IMR-90 (cell line): ENCODE results near the gene HNRNPM. TPM values are rescaled to one million over a fixed set of nuclear protein-coding genes. Genes with fewer than 3 reads are reported as not detected.
"Not testable (repeated sequence)": the region's sequence is repeated elsewhere in the genome, so short reads cannot be mapped to it uniquely, and the experiment has no call there.

Experiments used
- ATAC-seq: fragments of 200-7000 bp; cut with Tn5 transposase; 2 replicates; pipeline ENCODE4 v1.9.1; 2020; ENCODE audit warnings: low read depth, mild to moderate bottlenecking, moderate library complexity
- BruUV-seq: library from RNA; stranded (reverse); fragments of 400-500 nt; replicated peaks from 2 replicates; lab custom pipeline; 2021; lab: Mats Ljungman, UMichigan
- CTCF ChIA-PET: fragments of 300-600 bp; formaldehyde crosslinking; extraction: SDS; loops from one replicate; lab custom pipeline; 2021; ENCODE audit warnings: antibody characterized with exemption; lab: Yijun Ruan, JAX
- POLR2A ChIA-PET: fragments of 300-600 bp; sonication (Branson Sonifier 250); formaldehyde crosslinking; loops from one replicate; lab custom pipeline; 2022; ENCODE audit warnings: antibody characterized with exemption; ENCODE audit not compliant: unreplicated experiment; lab: Charles Lee
- DNase-seq: peaks from one replicate; pipeline ENCODE4 v3.0.0; 2013
- H2AFZ ChIP-seq: replicated peaks from 2 replicates; pipeline ENCODE3; 2013; ENCODE audit warnings: low read length, mild to moderate bottlenecking; ENCODE audit not compliant: poor library complexity
- H2AK5ac ChIP-seq: 2 replicates; pipeline ENCODE4 v1.6.1; 2013; ENCODE audit warnings: low read depth, low read length, inconsistent platforms
- H2AK9ac ChIP-seq: replicated peaks from 2 replicates; pipeline ENCODE3; 2013; ENCODE audit warnings: mild to moderate bottlenecking, low read depth, low read length, moderate library complexity; ENCODE audit not compliant: poor library complexity
- H2BK120ac ChIP-seq: 2 replicates; pipeline ENCODE4 v1.6.1; 2013; ENCODE audit warnings: low read depth, low read length, inconsistent platforms
- H2BK15ac ChIP-seq: 3 replicates; pipeline ENCODE4 v1.6.1; 2013; ENCODE audit warnings: low read depth, low read length, inconsistent platforms
- H2BK20ac ChIP-seq: 2 replicates; pipeline ENCODE4 v1.6.1; 2013; ENCODE audit warnings: low read depth, mild to moderate bottlenecking, inconsistent platforms, low read length, moderate library complexity
- H2BK5ac ChIP-seq: 2 replicates; pipeline ENCODE4 v1.6.1; 2013; ENCODE audit warnings: mild to moderate bottlenecking, low read depth, low read length, inconsistent platforms; ENCODE audit not compliant: poor library complexity, severe bottlenecking
- H3K14ac ChIP-seq: replicated peaks from 2 replicates; pipeline ENCODE4 v1.6.1; 2013; ENCODE audit warnings: low read depth, low read length, inconsistent platforms
- H3K18ac ChIP-seq: 2 replicates; pipeline ENCODE4 v1.6.1; 2013; ENCODE audit warnings: low read depth, low read length, control low read depth
- H3K23ac ChIP-seq: 2 replicates; pipeline ENCODE4 v1.6.1; 2013; ENCODE audit warnings: low read depth, low read length, inconsistent platforms
- H3K27ac ChIP-seq: 2 replicates; pipeline ENCODE4 v1.5.1; 2013; ENCODE audit warnings: mild to moderate bottlenecking, control low read depth, low read length; ENCODE audit not compliant: insufficient read depth
- H3K27me3 ChIP-seq: 2 replicates; pipeline ENCODE4 v1.6.1; 2013; ENCODE audit warnings: low read length; ENCODE audit not compliant: control insufficient read depth, insufficient read depth
- H3K36me3 ChIP-seq: 2 replicates; pipeline ENCODE4 v1.6.1; 2013; ENCODE audit warnings: low read length, mixed read lengths; ENCODE audit not compliant: control insufficient read depth, insufficient read depth
- H3K4ac ChIP-seq: 2 replicates; pipeline ENCODE4 v1.6.1; 2013; ENCODE audit warnings: low read depth, low read length, inconsistent platforms
- H3K4me1 ChIP-seq: 2 replicates; pipeline ENCODE4 v1.6.1; 2013; ENCODE audit warnings: low read length, mixed read lengths; ENCODE audit not compliant: control insufficient read depth, insufficient read depth
- H3K4me2 ChIP-seq: 2 replicates; pipeline ENCODE4 v1.6.1; 2013; ENCODE audit warnings: low read depth, mild to moderate bottlenecking, control low read depth, low read length, moderate library complexity
- H3K4me3 ChIP-seq: 2 replicates; pipeline ENCODE4 v1.5.1; 2013; ENCODE audit warnings: low read depth, mild to moderate bottlenecking, control low read depth, low read length, moderate library complexity; ENCODE audit not compliant: insufficient read depth
- H3K56ac ChIP-seq: 2 replicates; pipeline ENCODE4 v1.6.1; 2013; ENCODE audit warnings: low read length, inconsistent platforms; ENCODE audit not compliant: insufficient read depth; ENCODE audit errors: extremely low read depth
- H3K79me1 ChIP-seq, 2 experiments: 2 replicates each; pipeline ENCODE4 v1.6.1; 2013; ENCODE audit warnings: low read length in 2 of 2, inconsistent platforms in 1 of 2, low read depth in 1 of 2
- H3K9ac ChIP-seq: 2 replicates; pipeline ENCODE4 v1.6.1; 2013; ENCODE audit warnings: low read depth, low read length, control low read depth
- H3K9me1 ChIP-seq: 2 replicates; pipeline ENCODE4 v1.6.1; 2013; ENCODE audit warnings: low read length, inconsistent platforms; ENCODE audit not compliant: insufficient read depth
- H3K9me3 ChIP-seq: 2 replicates; pipeline ENCODE4 v1.6.1; 2013; ENCODE audit warnings: low read length; ENCODE audit not compliant: control insufficient read depth, insufficient read depth
- H4K20me1 ChIP-seq: 2 replicates; pipeline ENCODE4 v1.6.1; 2013; ENCODE audit warnings: low read length, inconsistent platforms; ENCODE audit not compliant: insufficient read depth
- H4K5ac ChIP-seq: 2 replicates; pipeline ENCODE4 v1.6.1; 2013; ENCODE audit warnings: mild to moderate bottlenecking, low read depth, low read length, control low read depth
- H4K8ac ChIP-seq, 2 experiments: 2 replicates each; pipeline ENCODE4 v1.6.1; 2013; ENCODE audit warnings: low read depth in 2 of 2, low read length in 2 of 2, control low read depth in 1 of 2, inconsistent platforms in 1 of 2
- H4K91ac ChIP-seq: 2 replicates; pipeline ENCODE4 v1.6.1; 2013; ENCODE audit warnings: low read depth, low read length, inconsistent platforms; ENCODE audit not compliant: insufficient read depth
- WGBS, 2 experiments: methylation state at CpG; one replicate each; pipeline versions ENCODE4 v1.1.5 to v1.1.7; 2013; ENCODE audit warnings: missing lambda C conversion rate in 2 of 2; ENCODE audit not compliant: insufficient read length in 1 of 2; ENCODE audit errors: extremely low coverage in 2 of 2; 5-methylcytosine and 5-hydroxymethylcytosine counted together
- dilution Hi-C: fragments of 300-500 bp; cut with HindIII; formaldehyde crosslinking; loops from one replicate; pipeline ENCODE4 v1.14.3; 2018; ENCODE audit warnings: low sequenced_read_pairs; ENCODE audit not compliant: unreplicated experiment
- in situ Hi-C: fragments of 300-500 bp; cut with MboI; formaldehyde crosslinking; loops from 3 replicates; pipeline ENCODE4 v1.14.3; 2019; ENCODE audit warnings: low sequenced_read_pairs, inconsistent platforms, mixed read lengths
- intact Hi-C: fragments of 100-400 bp; cut with micrococcal nuclease; formaldehyde crosslinking; loops from 2 replicates; pipeline ENCODE4 v1.10.0; 2022
- polyA plus RNA-seq, 3 experiments: library from polyadenylated mRNA; depleted of rRNA; stranded (reverse); fragments of >200 nt; gene quantifications; 2 replicates each; pipeline ENCODE4 v1.2.3, GENCODE V29; 2012; ENCODE audit warnings: low replicate concordance in 1 of 3
- total RNA-seq: library from RNA; depleted of rRNA; stranded (reverse); fragments of >200 nt; gene quantifications from 2 replicates; pipeline ENCODE4 v1.2.3, GENCODE V29; 2012

HNRNPM gene
- total and polyA plus RNA-seq, 2 of the 4 experiments (the other 2 are of a cell fraction): 75.6 to 197 TPM

- peak overlapping the region; percentile 85 for H4K5ac ChIP-seq
- peak overlapping the region; percentile 93 for H3K4me2 ChIP-seq
- CTCF ChIA-PET: interaction anchor here (0.6 to 0.9 kb wide), 2 partner anchors 20 to 138 kb away, joined by 3 read pairs; no protein-coding TSS in a partner anchor
- H3K18ac ChIP-seq: peak overlapping the region; percentile 62
- H2AK5ac ChIP-seq, H3K4me1 ChIP-seq, DNase-seq, ATAC-seq, H2BK20ac ChIP-seq, H3K9me1 ChIP-seq, in situ Hi-C loops, dilution Hi-C loops, H3K27me3 ChIP-seq, BruUV-seq, H3K36me3 ChIP-seq, H3K9me3 ChIP-seq: not testable (repeated sequence)
- WGBS, 2 experiments: 19% methylated on average over 13 of the region's 32 CpGs; no CpG with 5 or more reads in 1 of the 2 experiments
- H3K23ac ChIP-seq: peak overlapping the region; percentile 94
- H2BK5ac ChIP-seq: peak overlapping the region; percentile 83
- POLR2A ChIA-PET: interaction anchor here (0.6 kb wide), 1 partner anchor 31 kb away, joined by 3 read pairs; no protein-coding TSS in a partner anchor
- H2BK15ac ChIP-seq: peak overlapping the region; percentile 21; the same call in 2 of the 3 replicates
- peak overlapping the region; percentile 82 for H3K4ac ChIP-seq
- peak overlapping the region; percentile 81 for H4K91ac ChIP-seq
- H3K4me3 ChIP-seq: peak overlapping the region; percentile 67
- H3K56ac ChIP-seq: peak overlapping the region; percentile 89
- H2AFZ ChIP-seq: peak overlapping the region; percentile 96
- H2BK120ac ChIP-seq: peak overlapping the region; percentile 45
- H4K20me1 ChIP-seq: peaks cover 41% of the 10 kb centered on the region
- H3K9ac ChIP-seq: peak overlapping the region; percentile 91
- H3K79me1 ChIP-seq: peaks cover 0 to 30% of the 10 kb centered on the region in 2 experiments; a peak in 2 of 4 replicates
- intact Hi-C loops: loop anchor here (2.0 kb wide), 2 partner anchors 19 to 63 kb away; no protein-coding TSS in a partner anchor
- peak overlapping the region; percentile 92 for H3K14ac ChIP-seq
- H4K8ac ChIP-seq: peak overlapping the region; percentile 66 to 81
- peak overlapping the region; percentile 82 for H3K27ac ChIP-seq
- H2AK9ac ChIP-seq: peak overlapping the region; percentile 60
These were observed 567 bp upstream of the HNRNPM start for GRCh38 chr19:8444140-8444676.
